B cell (primary cell): ENCODE results near the gene MYL5.

Experiments
- EZH2 ChIP-seq: IDR thresholded peaks from 2 replicates; pipeline ENCODE4 v1.6.1; 2012; ENCODE audit warnings: borderline replicate concordance, low read depth, mild to moderate bottlenecking, moderate library complexity, low read length; ENCODE audit not compliant: insufficient read depth, poor library complexity, severe bottlenecking
- TF ChIP-seq, protein P1 (sequence below): fragments of 200-600 bp; IDR thresholded peaks from one replicate; pipeline ENCODE4 v1.8.0; 2022; ENCODE audit warnings: antibody characterized with exemption, mild to moderate bottlenecking

DNA sequence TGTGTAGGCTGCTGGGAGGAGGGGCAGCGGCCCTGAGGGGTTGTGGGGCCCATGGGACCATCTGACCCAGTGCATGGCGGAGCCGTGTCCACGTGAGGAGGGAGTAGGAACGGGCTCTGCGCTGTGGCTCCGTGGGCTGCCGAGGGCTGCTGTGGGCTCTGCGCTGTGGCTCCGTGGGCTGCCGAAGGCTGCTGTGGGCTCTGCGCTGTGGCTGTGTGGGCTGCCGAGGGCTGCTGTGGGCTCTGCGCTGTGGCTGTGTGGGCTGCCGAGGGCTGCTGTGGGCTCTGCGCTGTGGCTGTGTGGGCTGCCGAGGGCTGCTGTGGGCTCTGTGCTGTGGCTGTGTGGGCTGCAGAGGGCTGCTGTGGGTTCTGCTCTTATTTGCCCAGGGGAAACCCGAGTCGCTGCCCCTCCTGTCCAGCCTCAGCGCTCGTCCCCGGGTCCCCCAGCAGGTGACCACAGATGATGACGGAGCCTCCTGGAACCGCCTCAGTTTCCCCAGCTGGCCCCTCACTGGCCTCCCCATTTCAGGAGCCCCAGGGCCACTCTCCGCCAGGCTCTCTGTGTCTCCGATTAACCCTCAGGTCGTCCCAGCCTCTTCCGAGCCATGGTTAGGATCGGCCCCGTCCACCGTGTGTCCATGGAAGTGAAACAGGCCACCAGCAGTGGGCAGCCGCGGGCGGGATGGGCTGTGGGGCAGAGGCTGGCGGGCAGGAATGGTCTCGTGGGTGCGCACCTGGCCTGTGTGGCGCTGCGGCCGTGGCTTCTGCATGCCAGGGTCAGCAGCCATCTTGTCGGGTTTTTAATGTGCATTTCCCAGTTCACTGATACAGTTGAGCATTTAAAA lies 51.3 kb downstream of the MYL5 start:
- TF ChIP-seq, protein P1, sequence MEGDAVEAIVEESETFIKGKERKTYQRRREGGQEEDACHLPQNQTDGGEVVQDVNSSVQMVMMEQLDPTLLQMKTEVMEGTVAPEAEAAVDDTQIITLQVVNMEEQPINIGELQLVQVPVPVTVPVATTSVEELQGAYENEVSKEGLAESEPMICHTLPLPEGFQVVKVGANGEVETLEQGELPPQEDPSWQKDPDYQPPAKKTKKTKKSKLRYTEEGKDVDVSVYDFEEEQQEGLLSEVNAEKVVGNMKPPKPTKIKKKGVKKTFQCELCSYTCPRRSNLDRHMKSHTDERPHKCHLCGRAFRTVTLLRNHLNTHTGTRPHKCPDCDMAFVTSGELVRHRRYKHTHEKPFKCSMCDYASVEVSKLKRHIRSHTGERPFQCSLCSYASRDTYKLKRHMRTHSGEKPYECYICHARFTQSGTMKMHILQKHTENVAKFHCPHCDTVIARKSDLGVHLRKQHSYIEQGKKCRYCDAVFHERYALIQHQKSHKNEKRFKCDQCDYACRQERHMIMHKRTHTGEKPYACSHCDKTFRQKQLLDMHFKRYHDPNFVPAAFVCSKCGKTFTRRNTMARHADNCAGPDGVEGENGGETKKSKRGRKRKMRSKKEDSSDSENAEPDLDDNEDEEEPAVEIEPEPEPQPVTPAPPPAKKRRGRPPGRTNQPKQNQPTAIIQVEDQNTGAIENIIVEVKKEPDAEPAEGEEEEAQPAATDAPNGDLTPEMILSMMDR, result no peak
- no peak for TF ChIP-seq EZH2
